Measurements from ENCODE around the gene TRANK1. TPM values are rescaled to one million over a fixed set of nuclear protein-coding genes. Genes with fewer than 3 reads are reported as not detected.

The TRANK1 gene
- total and polyA plus RNA-seq, 2 of the 8 experiments (the other 6 are each of a cell fraction or from before 2014, with no cell fraction given) = 2.9 to 8.8 TPM

DNA sequence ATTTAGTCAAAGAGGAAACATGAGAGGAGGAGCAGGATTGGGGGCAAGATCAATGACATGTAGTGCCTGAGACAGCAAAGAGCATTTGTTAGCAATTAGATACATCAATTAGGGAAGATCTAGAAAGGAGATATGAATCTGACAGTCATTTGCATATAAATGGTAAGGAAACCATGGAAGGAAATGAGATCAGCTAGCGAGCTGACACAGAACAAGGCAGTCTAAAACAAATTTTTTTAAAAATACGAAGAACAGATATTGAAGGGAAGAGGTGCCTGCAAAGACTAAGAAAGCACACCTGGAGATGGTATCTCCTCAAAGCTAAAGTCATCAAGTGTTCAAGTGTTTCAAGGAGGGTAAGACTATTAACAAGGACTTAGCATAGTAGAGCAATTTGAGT, 43.5 kb upstream of the TRANK1 start:
- Histone ChIP-seq H3K14ac (ENCODE audit: insufficient read length) (no peak overlapping the region), H2BK20ac (ENCODE audit: low read length) (no peak overlapping the region), H3K79me1 (ENCODE audit: low read depth, low read length) (no peaks in the 10 kb centered on the region; the same call in 1 of the 2 replicates), H3K56ac (replicated peaks; ENCODE audit: insufficient read length, low read depth, low read length) (no peak overlapping the region), H2AK5ac (ENCODE audit: low read depth, low read length) (no peak overlapping the region), H3K36me3 (ENCODE audit: control insufficient read depth in 2 of 4, insufficient read depth in 4 of 4, low read length in 3 of 4) (peaks cover 0 to 56% (median 23%) of the 10 kb centered on the region in 4 experiments; a peak in 7 of 8 replicates), H3K27me3 (replicated peaks in 1 of 4; ENCODE audit: control insufficient read depth in 3 of 4, extremely low read depth in 1 of 4, insufficient read depth in 3 of 4, low read length in 3 of 4) (no peaks in the 10 kb centered on the region), H2BK15ac (ENCODE audit: low read length) (no peak overlapping the region), H3K23me2 (ENCODE audit: low read depth, low read length) (peaks cover 4% of the 10 kb centered on the region; the same call in 1 of the 2 replicates), H2AFZ (ENCODE audit: low read length) (no peak overlapping the region), H3K9me3 (ENCODE audit: insufficient read depth in 2 of 2, low read depth in 1 of 2, low read length in 1 of 2) (no peaks in the 10 kb centered on the region), H3K79me2 (ENCODE audit: control insufficient read depth in 1 of 2, insufficient read depth in 2 of 2, low read length in 2 of 2) (peaks cover 10 to 40% of the 10 kb centered on the region in 2 experiments; a peak in 3 of 4 replicates), H3K4ac (replicated peaks; ENCODE audit: insufficient read length, low read depth, low read length) (no peak overlapping the region), H2BK5ac (ENCODE audit: low read depth, low read length) (no peak overlapping the region), H3K4me2 (ENCODE audit: insufficient read depth in 1 of 2, low read depth in 2 of 2, low read length in 2 of 2) (no peak overlapping the region), H3K4me1 (replicated peaks in 1 of 4; ENCODE audit: control insufficient read depth in 3 of 4, insufficient read depth in 4 of 4, low read length in 3 of 4) (peaks cover 0 to 2% (median 0%) of the 10 kb centered on the region in 4 experiments; a peak in 3 of 7 replicates), H3K9ac (replicated peaks in 1 of 4; ENCODE audit: extremely low read depth in 1 of 4, low read depth in 3 of 4, low read length in 3 of 4) (no peak overlapping the region), H2BK120ac (replicated peaks; ENCODE audit: low read depth, low read length) (no peak overlapping the region), H3K18ac (ENCODE audit: extremely low read depth, low read length) (no peak overlapping the region), H4K20me1 (replicated peaks in 1 of 2; ENCODE audit: control insufficient read depth in 1 of 2, insufficient read depth in 2 of 2, low read length in 2 of 2) (peaks cover 2 to 10% of the 10 kb centered on the region in 2 experiments), H3K27ac (ENCODE audit: low read depth, low read length) (no peak overlapping the region), H4K8ac (ENCODE audit: extremely low read depth, insufficient read depth, low read length) (no peak overlapping the region), H3K4me3 (ENCODE audit: extremely low read depth in 1 of 4, insufficient read depth in 2 of 4, low read depth in 3 of 4, low read length in 4 of 4) (no peak overlapping the region), H3K23ac (ENCODE audit: insufficient read length) (no peak overlapping the region), H4K91ac (replicated peaks; ENCODE audit: insufficient read length, low read length) (no peak overlapping the region), H4K5ac (ENCODE audit: insufficient read length, low read depth, low read length) (no peak overlapping the region), H2BK12ac (ENCODE audit: low read depth, low read length) (no peak overlapping the region)
- FAIRE-seq = no peak
- WGBS, 2 experiments (ENCODE audit: extremely low coverage in 1 of 2, insufficient coverage in 1 of 2, insufficient read length in 1 of 2, insufficient replicate concordance in 2 of 2, low coverage in 1 of 2, low lambda C conversion rate in 2 of 2, missing lambda C conversion rate in 1 of 2) = 84% methylated on average over 2 of the region's 2 CpGs; no CpG with 5 or more reads in 1 of the 2 experiments
- DNase-seq (ENCODE audit: low read depth in 1 of 2, low spot score in 2 of 2) = no peak
- ChIA-PET POLR2A (ENCODE audit: partially characterized antibody) (interaction anchor here (0.7 to 1.6 kb wide), 2 partner anchors 15 to 84 kb away, joined by 3 to 5 read pairs; no protein-coding TSS in a partner anchor), CTCF (ENCODE audit: partially characterized antibody) (interaction anchor here (0.6 to 2.5 kb wide), 5 partner anchors 8 to 84 kb away, joined by 3 to 9 read pairs (median 3); no protein-coding TSS in a partner anchor)
- TF ChIP-seq SIX5 (IDR thresholded peaks at IDR 0.05; ENCODE audit: low read depth, low read length) = no peak
- no peak for TF ChIP-seq SIN3A (conservative IDR thresholded peaks at IDR 0.05 in 1 of 2, IDR thresholded peaks at IDR 0.05 in 1 of 2; ENCODE audit: low read depth in 1 of 2, low read length in 2 of 2)
- no peak for TF ChIP-seq SP1 (IDR thresholded peaks at IDR 0.05; ENCODE audit: low read depth, low read length)
- TF ChIP-seq SIRT6 (IDR thresholded peaks at IDR 0.05; ENCODE audit: low read length) = no peak
- TF ChIP-seq SP4 (IDR thresholded peaks at IDR 0.05; ENCODE audit: low read length) = no peak
- TF ChIP-seq, protein P1, sequence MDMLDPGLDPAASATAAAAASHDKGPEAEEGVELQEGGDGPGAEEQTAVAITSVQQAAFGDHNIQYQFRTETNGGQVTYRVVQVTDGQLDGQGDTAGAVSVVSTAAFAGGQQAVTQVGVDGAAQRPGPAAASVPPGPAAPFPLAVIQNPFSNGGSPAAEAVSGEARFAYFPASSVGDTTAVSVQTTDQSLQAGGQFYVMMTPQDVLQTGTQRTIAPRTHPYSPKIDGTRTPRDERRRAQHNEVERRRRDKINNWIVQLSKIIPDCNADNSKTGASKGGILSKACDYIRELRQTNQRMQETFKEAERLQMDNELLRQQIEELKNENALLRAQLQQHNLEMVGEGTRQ (IDR thresholded peaks at IDR 0.05; ENCODE audit: low read length) = no peak
- no peak for TF ChIP-seq PHF8 (conservative IDR thresholded peaks at IDR 0.05; ENCODE audit: low read depth, low read length)
- no peak for TF ChIP-seq FOSL1 (IDR thresholded peaks at IDR 0.05; ENCODE audit: insufficient read depth, low read depth, low read length)
- TF ChIP-seq, protein P2, sequence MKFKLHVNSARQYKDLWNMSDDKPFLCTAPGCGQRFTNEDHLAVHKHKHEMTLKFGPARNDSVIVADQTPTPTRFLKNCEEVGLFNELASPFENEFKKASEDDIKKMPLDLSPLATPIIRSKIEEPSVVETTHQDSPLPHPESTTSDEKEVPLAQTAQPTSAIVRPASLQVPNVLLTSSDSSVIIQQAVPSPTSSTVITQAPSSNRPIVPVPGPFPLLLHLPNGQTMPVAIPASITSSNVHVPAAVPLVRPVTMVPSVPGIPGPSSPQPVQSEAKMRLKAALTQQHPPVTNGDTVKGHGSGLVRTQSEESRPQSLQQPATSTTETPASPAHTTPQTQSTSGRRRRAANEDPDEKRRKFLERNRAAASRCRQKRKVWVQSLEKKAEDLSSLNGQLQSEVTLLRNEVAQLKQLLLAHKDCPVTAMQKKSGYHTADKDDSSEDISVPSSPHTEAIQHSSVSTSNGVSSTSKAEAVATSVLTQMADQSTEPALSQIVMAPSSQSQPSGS (IDR thresholded peaks at IDR 0.05; ENCODE audit: low read length) = no peak
- TF ChIP-seq MAFK (IDR thresholded peaks at IDR 0.05; ENCODE audit: low read depth, low read length) = no peak
- TF ChIP-seq SP2 (IDR thresholded peaks at IDR 0.05; ENCODE audit: low read length) = no peak
- TF ChIP-seq BACH1 (IDR thresholded peaks at IDR 0.05; ENCODE audit: low read length) = no peak

Measured in H1 (cell line).